ENCODE data around the gene IL18. TPM values are rescaled to one million over a fixed set of nuclear protein-coding genes. Genes with fewer than 3 reads are reported as not detected.
A peak's percentile ranks its signal among the peaks of the same experiment; 100 is the strongest.

IL18 gene
- total and polyA plus RNA-seq, 5 experiments from 2014 or later, result 0.16 to 0.19 TPM; not detected in 3

DNA sequence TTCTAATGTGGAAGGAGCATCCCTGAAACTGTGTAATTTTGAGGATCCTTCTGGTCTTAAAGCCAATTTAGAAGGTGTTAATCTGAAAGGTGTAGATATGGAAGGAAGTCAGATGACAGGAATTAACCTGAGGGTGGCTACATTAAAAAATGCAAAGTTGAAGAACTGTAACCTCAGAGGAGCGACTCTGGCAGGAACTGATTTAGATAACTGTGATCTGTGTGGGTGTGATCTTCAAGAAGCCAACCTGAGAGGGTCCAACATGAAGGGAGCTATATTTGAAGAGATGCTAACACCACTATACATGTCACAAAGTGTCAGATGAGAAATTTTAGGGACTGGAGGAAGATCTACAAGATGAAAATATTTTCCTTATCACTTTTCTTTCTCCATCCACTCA lies 19.0 kb upstream of the IL18 start:
- no peak overlapping the region for H3K27ac Mint-ChIP-seq
- H3K36me3 Mint-ChIP-seq, result peaks cover 4 to 11% (median 4%) of the 10 kb centered on the region in 3 donors
- POLR2A ChIA-PET, result no interaction called here
- H3K9me3 Mint-ChIP-seq, result peaks cover 0 to 3% (median 0%) of the 10 kb centered on the region in 9 donors
- no peak for ATAC-seq
- peaks cover 0 to 17% (median 0%) of the 10 kb centered on the region in 4 donors for H3K4me1 Mint-ChIP-seq
- DNase-seq, result no peak
- peaks cover 8 to 22% (median 17%) of the 10 kb centered on the region in 5 donors for H3K27me3 Mint-ChIP-seq
- no peak overlapping the region for H3K4me3 Mint-ChIP-seq

DNA sequence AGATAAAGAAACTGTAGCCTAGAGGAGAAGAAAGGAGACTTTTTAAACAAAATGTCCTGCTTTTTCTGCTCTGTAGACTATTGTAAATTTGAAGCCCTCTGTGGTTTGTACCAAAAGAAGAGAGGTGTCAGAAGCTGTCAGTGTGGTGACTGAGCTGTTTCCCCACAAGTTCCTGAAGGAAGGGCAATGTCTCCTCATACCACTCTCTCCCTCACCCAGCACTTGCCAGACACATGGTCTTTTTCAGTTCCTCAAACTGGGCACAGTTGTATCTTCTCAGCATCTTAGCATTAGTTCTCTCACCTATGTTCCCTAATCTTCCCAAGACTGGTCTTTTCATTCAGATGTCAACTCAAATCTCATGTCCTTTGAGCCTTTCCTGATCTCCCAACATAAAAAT lies 15.7 kb upstream of the IL18 start:
- Mint-ChIP-seq H3K27ac (no peak overlapping the region), H3K4me3 (no peak overlapping the region), H3K36me3 (peaks cover 3 to 11% (median 4%) of the 10 kb centered on the region in 3 donors), H3K9me3 (peaks cover 0 to 3% (median 0%) of the 10 kb centered on the region in 9 donors), H3K4me1 (peaks cover 8 to 30% (median 11%) of the 10 kb centered on the region in 4 donors), H3K27me3 (peaks cover 16 to 32% (median 28%) of the 10 kb centered on the region in 5 donors)
- POLR2A ChIA-PET, result no interaction called here
- DNase-seq (no peak), ATAC-seq (no peak)

GRCh38 chr11:112178936-112179335 lies 15.0 kb upstream of the IL18 start:
- H3K36me3 Mint-ChIP-seq, result peaks cover 3 to 11% (median 4%) of the 10 kb centered on the region in 3 donors
- peak overlapping the region in 1 of 10 donors; percentile 31 for H3K27ac Mint-ChIP-seq
- no peak for ATAC-seq
- H3K27me3 Mint-ChIP-seq, result peaks cover 18 to 33% (median 30%) of the 10 kb centered on the region in 5 donors
- no peak overlapping the region for H3K4me3 Mint-ChIP-seq
- DNase-seq, result no peak
- peaks cover 0 to 3% (median 0%) of the 10 kb centered on the region in 9 donors for H3K9me3 Mint-ChIP-seq
- peaks cover 9 to 30% (median 13%) of the 10 kb centered on the region in 4 donors for H3K4me1 Mint-ChIP-seq
- POLR2A ChIA-PET, result no interaction called here

DNA sequence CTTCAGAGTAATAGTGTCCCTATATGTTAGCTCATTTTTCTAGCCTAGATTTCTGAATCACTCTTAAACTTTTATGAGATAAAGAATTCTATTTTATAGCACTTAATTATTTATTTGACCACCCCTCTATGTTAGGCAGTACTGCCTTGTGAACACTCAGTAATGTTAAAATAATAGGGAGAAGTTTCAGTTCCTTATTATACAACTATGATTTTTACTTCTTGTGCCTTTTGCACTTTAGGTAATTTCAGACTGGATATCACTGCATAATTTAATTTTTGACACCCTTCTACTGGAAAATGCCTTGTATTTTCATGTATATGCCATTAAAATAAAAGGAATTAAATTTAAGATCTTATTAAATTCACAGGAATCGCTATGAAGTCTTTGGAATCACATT lies 14.5 kb upstream of the IL18 start:
- peaks cover 3 to 11% (median 4%) of the 10 kb centered on the region in 3 donors for H3K36me3 Mint-ChIP-seq
- DNase-seq (no peak), ATAC-seq (no peak)
- H3K4me3 Mint-ChIP-seq, result no peak overlapping the region
- no peak overlapping the region for H3K27ac Mint-ChIP-seq
- peaks cover 0 to 3% (median 0%) of the 10 kb centered on the region in 9 donors for H3K9me3 Mint-ChIP-seq
- peaks cover 9 to 30% (median 13%) of the 10 kb centered on the region in 4 donors for H3K4me1 Mint-ChIP-seq
- peaks cover 18 to 33% (median 30%) of the 10 kb centered on the region in 5 donors for H3K27me3 Mint-ChIP-seq
- POLR2A ChIA-PET, result interaction anchor here (0.7 kb wide), 1 partner anchor 741 kb away, joined by 3 read pairs; no protein-coding TSS in a partner anchor

DNA sequence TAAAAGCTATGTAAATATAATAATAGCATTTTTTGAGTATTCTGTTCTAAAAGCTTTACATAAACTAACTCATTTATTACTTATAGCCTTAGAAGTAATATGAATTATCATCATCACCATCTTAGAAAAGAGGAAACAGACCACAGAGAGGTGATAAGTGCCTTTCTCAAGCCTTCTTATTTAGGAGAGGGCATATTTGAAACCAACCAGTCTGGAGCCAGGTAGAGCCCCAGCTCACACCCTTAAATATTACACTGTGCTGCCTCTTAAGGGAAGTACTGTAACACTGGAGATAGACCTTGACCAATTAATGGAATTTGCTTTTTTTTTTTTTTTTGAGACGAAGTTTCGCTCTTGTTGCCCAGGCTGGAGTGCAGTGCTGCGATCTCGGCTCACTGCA lies 13.7 kb upstream of the IL18 start:
- DNase-seq (no peak), ATAC-seq (no peak)
- POLR2A ChIA-PET, result interaction anchor here (0.7 kb wide), 1 partner anchor 740 kb away, joined by 3 read pairs; no protein-coding TSS in a partner anchor
- H3K4me1 Mint-ChIP-seq, result peaks cover 9 to 29% (median 13%) of the 10 kb centered on the region in 4 donors
- peaks cover 3 to 11% (median 4%) of the 10 kb centered on the region in 3 donors for H3K36me3 Mint-ChIP-seq
- H3K27ac Mint-ChIP-seq, result no peak overlapping the region
- H3K27me3 Mint-ChIP-seq, result peaks cover 18 to 33% (median 30%) of the 10 kb centered on the region in 5 donors
- H3K4me3 Mint-ChIP-seq, result no peak overlapping the region
- peaks cover 0 to 2% (median 0%) of the 10 kb centered on the region in 9 donors for H3K9me3 Mint-ChIP-seq

DNA sequence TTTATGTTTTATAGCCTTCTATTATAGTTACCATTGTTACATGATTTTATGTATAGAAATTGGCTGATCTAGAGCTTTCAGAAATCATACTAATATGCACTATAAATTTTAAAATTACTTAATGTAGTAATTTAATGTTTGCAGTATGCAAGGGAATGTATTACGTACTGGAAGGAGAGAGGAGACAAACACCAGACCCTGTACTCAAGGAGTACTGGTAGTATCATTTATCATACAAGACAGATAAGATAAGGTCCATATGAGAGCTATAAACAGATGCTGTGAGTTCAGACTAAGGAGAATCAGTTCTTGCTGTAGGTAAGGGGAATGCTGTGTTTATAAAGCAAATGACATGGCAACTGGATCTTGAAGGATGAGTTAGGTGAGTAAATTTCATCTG lies 12.2 kb upstream of the IL18 start:
- Mint-ChIP-seq H3K4me3 (no peak overlapping the region), H3K27me3 (peaks cover 18 to 33% (median 30%) of the 10 kb centered on the region in 5 donors), H3K27ac (no peak overlapping the region), H3K36me3 (peaks cover 3 to 6% (median 4%) of the 10 kb centered on the region in 3 donors), H3K9me3 (peaks cover 0 to 2% (median 0%) of the 10 kb centered on the region in 9 donors), H3K4me1 (peaks cover 9 to 29% (median 13%) of the 10 kb centered on the region in 4 donors)
- POLR2A ChIA-PET, result no interaction called here
- no peak for DNase-seq
- ATAC-seq, result no peak

GRCh38 chr11:112175599-112175952 lies 11.7 kb upstream of the IL18 start:
- Mint-ChIP-seq H3K27ac (no peak overlapping the region), H3K4me1 (peaks cover 9 to 29% (median 13%) of the 10 kb centered on the region in 4 donors), H3K36me3 (peaks cover 0 to 4% (median 2%) of the 10 kb centered on the region in 3 donors), H3K9me3 (no peaks in the 10 kb centered on the region), H3K4me3 (peak overlapping the region; percentile 5 to 78 (median 57)), H3K27me3 (peaks cover 18 to 30% (median 27%) of the 10 kb centered on the region in 5 donors)
- POLR2A ChIA-PET, result no interaction called here
- ATAC-seq (no peak), DNase-seq (no peak)

DNA sequence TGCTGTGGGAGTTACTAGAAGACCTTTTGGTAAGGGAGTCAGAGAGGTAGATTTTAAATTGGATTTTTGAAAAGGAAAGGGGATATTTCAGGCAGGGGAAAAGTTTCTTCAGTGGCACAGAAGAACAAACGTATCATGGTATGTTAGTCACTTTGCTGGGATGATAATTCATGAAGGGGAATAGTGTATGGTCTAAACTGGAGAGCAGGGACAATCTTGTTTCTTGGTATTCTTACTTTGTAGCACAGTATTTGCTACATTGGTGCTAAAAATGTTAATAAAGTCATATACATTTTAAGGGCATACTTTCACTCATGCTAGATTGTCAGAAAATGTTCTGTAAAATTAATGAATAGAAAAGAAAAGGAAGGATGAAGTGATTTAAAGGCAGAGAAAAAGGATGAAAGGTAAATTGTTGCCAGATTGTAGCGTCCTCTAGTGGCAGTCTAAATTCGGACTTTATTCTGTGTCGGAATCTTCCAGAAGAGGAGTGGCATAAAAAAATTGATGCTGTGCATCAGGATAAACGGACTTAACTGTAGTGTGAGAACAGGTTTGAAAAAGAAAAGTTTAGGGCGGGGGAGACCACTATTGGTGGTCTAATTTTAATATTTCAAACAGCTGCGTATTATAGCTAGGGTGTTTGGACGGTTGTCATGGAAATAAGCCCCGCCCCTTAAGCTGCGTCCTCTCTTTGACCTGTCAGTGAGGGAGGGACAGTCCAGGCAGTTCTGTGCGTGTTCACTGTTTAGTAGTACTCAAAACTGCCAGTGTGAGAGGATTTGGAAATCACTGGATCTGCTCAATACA lies 11.1 kb upstream of the IL18 start, which contains the start of gene BCO2:
TSS of gene BCO2 (plus strand) at position 724 of the 810 bp plus-strand sequence. CDS start 90 bp downstream, outside the sequence.
- H3K27ac Mint-ChIP-seq, result no peak within 1 kb of the TSS
- peaks cover 0 to 4% (median 0%) of the 10 kb centered on the region in 3 donors for H3K36me3 Mint-ChIP-seq
- peak in 9 of 10 donors; percentile 2 to 72 (median 17) for DNase-seq
- peak within 1 kb of the TSS; percentile 5 to 78 (median 57) for H3K4me3 Mint-ChIP-seq
- peak; percentile 53 to 58 for ATAC-seq
- H3K27me3 Mint-ChIP-seq, result peaks cover 16 to 25% (median 23%) of the 10 kb centered on the region in 5 donors
- peaks cover 9 to 29% (median 13%) of the 10 kb centered on the region in 4 donors for H3K4me1 Mint-ChIP-seq
- POLR2A ChIA-PET, result no interaction called here
- no peaks in the 10 kb centered on the region for H3K9me3 Mint-ChIP-seq

GRCh38 chr11:112173152-112173551 lies 9.3 kb upstream of the IL18 start:
- H3K27ac Mint-ChIP-seq, result no peak overlapping the region
- H3K27me3 Mint-ChIP-seq, result peaks cover 9 to 23% (median 17%) of the 10 kb centered on the region in 5 donors
- no peak overlapping the region for H3K4me3 Mint-ChIP-seq
- peaks cover 9 to 15% (median 13%) of the 10 kb centered on the region in 4 donors for H3K4me1 Mint-ChIP-seq
- DNase-seq (no peak), ATAC-seq (no peak)
- H3K36me3 Mint-ChIP-seq, result no peaks in the 10 kb centered on the region
- POLR2A ChIA-PET, result no interaction called here
- H3K9me3 Mint-ChIP-seq, result no peaks in the 10 kb centered on the region

GRCh38 chr11:112172362-112172994 lies 8.6 kb upstream of the IL18 start:
- POLR2A ChIA-PET, result no interaction called here
- no peak overlapping the region for H3K27ac Mint-ChIP-seq
- no peaks in the 10 kb centered on the region for H3K36me3 Mint-ChIP-seq
- H3K4me3 Mint-ChIP-seq, result no peak overlapping the region
- no peak for ATAC-seq
- H3K27me3 Mint-ChIP-seq, result peaks cover 11 to 30% (median 17%) of the 10 kb centered on the region in 5 donors
- no peaks in the 10 kb centered on the region for H3K9me3 Mint-ChIP-seq
- DNase-seq, result no peak
- H3K4me1 Mint-ChIP-seq, result peaks cover 9 to 13% (median 12%) of the 10 kb centered on the region in 4 donors

- Mint-ChIP-seq H3K36me3 (peaks cover 0 to 4% (median 3%) of the 10 kb centered on the region in 3 donors), H3K9me3 (peaks cover 0 to 2% (median 0%) of the 10 kb centered on the region in 9 donors), H3K27ac (peak within 1 kb of the TSS in 1 of 10 donors; percentile 44), H3K27me3 (peaks cover 12 to 34% (median 21%) of the 10 kb centered on the region in 5 donors), H3K4me3 (peak within 1 kb of the TSS in 1 of 10 donors; percentile 42), H3K4me1 (peaks cover 0 to 14% (median 6%) of the 10 kb centered on the region in 4 donors)
- ATAC-seq, result no peak
- POLR2A ChIA-PET, result no interaction called here
- no peak for DNase-seq
Measured at GRCh38 chr11:112167145-112167544, 3.3 kb upstream of the IL18 start, which contains the start of gene TEX12. TSS of gene TEX12 (plus strand) at chr11:112167372. CDS start at chr11:112169269, 1,897 bp downstream.

DNA sequence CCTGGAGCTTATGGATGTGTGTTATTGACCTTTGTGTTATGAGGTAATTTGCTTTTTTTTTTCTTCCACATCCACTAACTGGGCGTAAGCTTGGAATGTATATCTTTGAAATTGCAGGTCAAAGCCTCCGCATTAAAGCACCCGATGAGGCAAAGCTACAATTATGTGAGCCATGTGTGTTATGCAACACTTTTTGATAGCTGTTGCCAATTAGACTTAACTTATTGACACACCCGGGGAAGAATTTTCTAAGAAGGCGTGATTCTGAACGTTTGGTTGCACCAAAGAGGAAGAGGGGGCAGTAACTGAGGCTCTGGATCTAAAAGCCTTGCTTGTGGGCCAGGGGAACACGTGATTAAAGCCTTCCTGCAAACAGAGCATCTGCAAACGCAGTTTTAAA lies 2.7 kb upstream of the IL18 start:
- Mint-ChIP-seq H3K27ac (no peak overlapping the region), H3K4me3 (no peak overlapping the region), H3K4me1 (peaks cover 0 to 14% (median 6%) of the 10 kb centered on the region in 4 donors), H3K27me3 (peaks cover 12 to 40% (median 25%) of the 10 kb centered on the region in 5 donors), H3K9me3 (peaks cover 0 to 2% (median 0%) of the 10 kb centered on the region in 9 donors), H3K36me3 (peaks cover 0 to 9% (median 7%) of the 10 kb centered on the region in 3 donors)
- POLR2A ChIA-PET, result no interaction called here
- DNase-seq, result no peak
- no peak for ATAC-seq

All from naive thymus-derived CD8-positive, alpha-beta T cell (primary cell).